Prostate gland (tissue), 2 donors: Measurements from ENCODE around the gene TLCD3A. TPM values are rescaled to one million over a fixed set of nuclear protein-coding genes. Genes with fewer than 3 reads are reported as not detected.
"Not testable (repeated sequence)": the region's sequence is repeated elsewhere in the genome, so short reads cannot be mapped to it uniquely, and the experiment has no call there.

Experiments
- DNase-seq: peaks from one replicate; pipeline ENCODE4 v3.0.0-alpha.2; 2019; ENCODE audit warnings: low spot score
- H3K27ac ChIP-seq, 2 donors: fragments of 200-600 bp; sonication (generic); 2 replicates each; pipeline ENCODE4 v1.5.1; 2017 to 2019
- H3K27me3 ChIP-seq: fragments of 200-600 bp; sonication (generic); replicated peaks from 2 replicates; pipeline ENCODE4 v1.5.1; 2019; ENCODE audit not compliant: insufficient read depth
- H3K36me3 ChIP-seq, 2 donors: fragments of 200-600 bp; sonication (generic); 1 replicate in 1 of 2; 2 replicates in 1 of 2; pipeline versions ENCODE4 v1.5.1 to v1.8.1; 2017 to 2019
- H3K4me1 ChIP-seq: fragments of 200-600 bp; sonication (generic); replicated peaks from 2 replicates; pipeline ENCODE4 v1.5.1; 2019
- H3K4me3 ChIP-seq, 2 donors: fragments of 200-600 bp; sonication (generic); 2 replicates each; pipeline ENCODE4 v1.5.1; 2017 to 2019
- H3K9me3 ChIP-seq: fragments of 200-600 bp; sonication (generic); 2 replicates; pipeline ENCODE4 v1.5.1; 2017
- CTCF ChIP-seq, 4 experiments: fragments of 200-600 bp in 2 of 4; fragments of 450-650 bp in 2 of 4; sonication (generic) in 2 of 4; IDR thresholded peaks; 1 replicate in 3 of 4; 2 replicates in 1 of 4; pipeline ENCODE4 v1.5.1; 2016 to 2019; ENCODE audit warnings: antibody characterized with exemption in 4 of 4, mild to moderate bottlenecking in 2 of 4, moderate library complexity in 2 of 4
- POLR2A ChIP-seq: fragments of 450-650 bp; IDR thresholded peaks from one replicate; pipeline ENCODE4 v1.6.1; 2016; ENCODE audit warnings: antibody characterized with exemption, mild to moderate bottlenecking
- POLR2AphosphoS5 ChIP-seq: sonication (generic); formaldehyde crosslinking; IDR thresholded peaks from one replicate; pipeline ENCODE4 v1.6.1; 2017; ENCODE audit warnings: antibody characterized with exemption
- WGBS: methylation state at CpG from one replicate; pipeline ENCODE4 v1.1.5; 2018; 5-methylcytosine and 5-hydroxymethylcytosine counted together
- intact Hi-C: fragments of 100-400 bp; cut with DNase I; formaldehyde crosslinking; loops from one replicate; pipeline ENCODE4 v1.14.2; 2022
- total RNA-seq, 2 donors: library from RNA; depleted of rRNA; stranded (reverse); fragments of >200 nt; gene quantifications; one replicate each; pipeline ENCODE4 v1.1.0, GENCODE V29; 2016

The TLCD3A gene
- total RNA-seq, 2 donors from 2014 or later = 8.1 to 12.0 TPM

- Histone ChIP-seq H3K9me3 (no peaks in the 10 kb centered on the region), H3K4me1 (no peaks in the 10 kb centered on the region), H3K27me3 (no peaks in the 10 kb centered on the region), H3K36me3 (peaks cover 0 to 17% of the 10 kb centered on the region in 2 donors), H3K4me3 (no peak overlapping the region), H3K27ac (no peak overlapping the region)
- 89% methylated on average over 4 of the region's 4 CpGs for WGBS
- DNase-seq = no peak
- intact Hi-C loops = no loop called here
- TF ChIP-seq POLR2AphosphoS5 (no peak), POLR2A (no peak), CTCF (IDR thresholded peaks at IDR 0.05) (no peak)
These were observed 10.7 kb downstream of the TLCD3A start for GRCh38 chr17:743139-743538.

- H3K4me3 ChIP-seq = no peak overlapping the region
- peaks cover 0 to 17% of the 10 kb centered on the region in 2 donors for H3K36me3 ChIP-seq
- H3K27me3 ChIP-seq = no peaks in the 10 kb centered on the region
- 86% methylated on average over 9 of the region's 9 CpGs for WGBS
- no peak overlapping the region for H3K27ac ChIP-seq
- TF ChIP-seq POLR2AphosphoS5 (no peak), POLR2A (no peak), CTCF (IDR thresholded peaks at IDR 0.05) (no peak)
- DNase-seq = no peak
- H3K4me1 ChIP-seq = no peaks in the 10 kb centered on the region
- intact Hi-C loops = no loop called here
- no peaks in the 10 kb centered on the region for H3K9me3 ChIP-seq
These were observed 12.5 kb downstream of the TLCD3A start for GRCh38 chr17:744937-745336.

- no peak overlapping the region for H3K27ac ChIP-seq
- H3K9me3 ChIP-seq = no peaks in the 10 kb centered on the region
- 82% methylated on average over 6 of the region's 11 CpGs for WGBS
- no peaks in the 10 kb centered on the region for H3K27me3 ChIP-seq
- H3K36me3 ChIP-seq = peaks cover 0 to 17% of the 10 kb centered on the region in 2 donors
- no peak overlapping the region for H3K4me3 ChIP-seq
- intact Hi-C loops = no loop called here
- no peak for DNase-seq
- no peaks in the 10 kb centered on the region for H3K4me1 ChIP-seq
- no peak for TF ChIP-seq POLR2A
- TF ChIP-seq CTCF (IDR thresholded peaks at IDR 0.05) = no peak
- no peak for TF ChIP-seq POLR2AphosphoS5
These were observed 13.0 kb downstream of the TLCD3A start for GRCh38 chr17:745406-745805.

- TF ChIP-seq POLR2AphosphoS5 (no peak), POLR2A (no peak), CTCF (IDR thresholded peaks at IDR 0.05) (no peak)
- no peak for DNase-seq
- WGBS = 93% methylated on average over 9 of the region's 9 CpGs
- intact Hi-C loops = no loop called here
- H3K4me3 ChIP-seq = no peak overlapping the region
- H3K27ac ChIP-seq = no peak overlapping the region
- no peaks in the 10 kb centered on the region for H3K27me3 ChIP-seq
- H3K36me3 ChIP-seq = peaks cover 0 to 17% of the 10 kb centered on the region in 2 donors
- no peaks in the 10 kb centered on the region for H3K4me1 ChIP-seq
- no peaks in the 10 kb centered on the region for H3K9me3 ChIP-seq
These were observed 13.8 kb downstream of the TLCD3A start for GRCh38 chr17:746181-746580.

GRCh38 chr17:746783-747629 is 14.6 kb downstream of the TLCD3A start:
- Histone ChIP-seq H3K4me3 (no peak overlapping the region), H3K4me1 (no peaks in the 10 kb centered on the region), H3K27ac (no peak overlapping the region), H3K27me3 (no peaks in the 10 kb centered on the region), H3K9me3 (no peaks in the 10 kb centered on the region), H3K36me3 (peaks cover 0 to 17% of the 10 kb centered on the region in 2 donors)
- intact Hi-C loops = no loop called here
- WGBS = 73% methylated on average over 38 of the region's 38 CpGs
- TF ChIP-seq POLR2A (no peak), POLR2AphosphoS5 (no peak), CTCF (IDR thresholded peaks at IDR 0.05) (no peak)
- no peak for DNase-seq

- WGBS = 97% methylated on average over 4 of the region's 4 CpGs
- intact Hi-C loops, H3K27ac ChIP-seq: not testable (repeated sequence)
These were observed 16.2 kb downstream of the TLCD3A start for GRCh38 chr17:748604-749003.

GRCh38 chr17:749359-749758 is 17.0 kb downstream of the TLCD3A start:
- 82% methylated on average over 6 of the region's 7 CpGs for WGBS

More at GRCh38 chr17:748604-749003, 16.2 kb downstream of the TLCD3A start:
- peaks cover 0 to 17% of the 10 kb centered on the region in 2 donors for H3K36me3 ChIP-seq
- not testable (repeated sequence) for H3K27me3 ChIP-seq, H3K4me1 ChIP-seq, H3K9me3 ChIP-seq, DNase-seq, H3K4me3 ChIP-seq

More at GRCh38 chr17:749359-749758, 17.0 kb downstream of the TLCD3A start:
- H3K27me3 ChIP-seq, intact Hi-C loops, DNase-seq, H3K27ac ChIP-seq, H3K9me3 ChIP-seq, H3K4me3 ChIP-seq, H3K4me1 ChIP-seq: not testable (repeated sequence)
- H3K36me3 ChIP-seq = peaks cover 0 to 17% of the 10 kb centered on the region in 2 donors
